Caco-2 (cell line): ENCODE results near the gene AKR1E2. TPM values are rescaled to one million over a fixed set of nuclear protein-coding genes. Genes with fewer than 3 reads are reported as not detected.

Experiments
- BruUV-seq: library from RNA; stranded (reverse); fragments of 400-500 nt; replicated peaks from 2 replicates; lab custom pipeline; 2021; lab: Mats Ljungman, UMichigan
- CTCF ChIA-PET: fragments of 300-600 bp; sonication (Branson Sonifier 250); formaldehyde crosslinking; loops from one replicate; lab custom pipeline; 2022; ENCODE audit warnings: antibody characterized with exemption; lab: Charles Lee
- POLR2A ChIA-PET: fragments of 300-600 bp; sonication (Branson Sonifier 250); formaldehyde crosslinking; loops from one replicate; lab custom pipeline; 2022; ENCODE audit warnings: antibody characterized with exemption; lab: Charles Lee
- DNase-seq, 2 experiments: peaks; one replicate each; pipeline versions ENCODE4 v3.0.0 to v3.0.0-alpha.2; 2020 to 2022
- H3K27me3 ChIP-seq: replicated peaks from 2 replicates; pipeline ENCODE4 v1.6.0; 2011; ENCODE audit warnings: low read length; ENCODE audit not compliant: control insufficient read depth, insufficient read depth
- H3K36me3 ChIP-seq: 2 replicates; pipeline ENCODE4 v1.5.1; 2011; ENCODE audit warnings: low read length; ENCODE audit not compliant: control insufficient read depth, insufficient read depth
- H3K4me1 ChIP-seq: fragments of 250-450 bp; sonication (Bioruptor Pico); 2 replicates; pipeline ENCODE4 v1.5.1; 2020; ENCODE audit warnings: mild to moderate bottlenecking
- H3K4me3 ChIP-seq: 2 replicates; pipeline ENCODE4 v1.5.1; 2011; ENCODE audit warnings: low read depth, mild to moderate bottlenecking, control low read depth, low read length
- H3K9me3 ChIP-seq: fragments of 250-450 bp; sonication (Bioruptor Pico); 2 replicates; pipeline ENCODE4 v1.5.1; 2020; ENCODE audit warnings: mild to moderate bottlenecking, moderate library complexity
- H3K27ac Mint-ChIP-seq: one replicate; pipeline ENCODE4 v1.8.0; 2022; ENCODE audit warnings: mixed read lengths; ENCODE audit not compliant: unreplicated experiment
- H3K27me3 Mint-ChIP-seq: one replicate; pipeline ENCODE4 v1.8.0; 2022; ENCODE audit warnings: mixed read lengths; ENCODE audit not compliant: insufficient read depth, unreplicated experiment
- H3K36me3 Mint-ChIP-seq: one replicate; pipeline ENCODE4 v1.8.0; 2022; ENCODE audit warnings: mild to moderate bottlenecking, mixed read lengths; ENCODE audit not compliant: insufficient read depth, unreplicated experiment
- H3K4me1 Mint-ChIP-seq: one replicate; pipeline ENCODE4 v1.8.0; 2022; ENCODE audit warnings: low read depth, mixed read lengths; ENCODE audit not compliant: unreplicated experiment
- H3K4me3 Mint-ChIP-seq: one replicate; pipeline ENCODE4 v1.8.0; 2022; ENCODE audit warnings: mild to moderate bottlenecking, moderate library complexity, mixed read lengths; ENCODE audit not compliant: unreplicated experiment
- H3K9me3 Mint-ChIP-seq: one replicate; pipeline ENCODE4 v1.8.0; 2022; ENCODE audit warnings: mixed read lengths; ENCODE audit not compliant: unreplicated experiment
- CTCF ChIP-seq, 2 experiments: fragments of 200-600 bp in 1 of 2; IDR thresholded peaks; 1 replicate in 1 of 2; 2 replicates in 1 of 2; pipeline versions ENCODE4 v1.5.1 to v1.8.0; 2011 to 2022; ENCODE audit warnings: antibody characterized with exemption in 1 of 2, control low read depth in 1 of 2, inconsistent platforms in 1 of 2, low read depth in 1 of 2, low read length in 1 of 2, mild to moderate bottlenecking in 1 of 2, moderate library complexity in 1 of 2; ENCODE audit not compliant: insufficient read depth in 1 of 2, severe bottlenecking in 1 of 2, unreplicated experiment in 1 of 2
- intact Hi-C: fragments of 100-400 bp; cut with micrococcal nuclease; formaldehyde crosslinking; loops from one replicate; pipeline ENCODE4 v1.10.0; 2022; ENCODE audit not compliant: unreplicated experiment
- total RNA-seq: library from RNA; stranded (reverse); gene quantifications from 2 replicates; pipeline ENCODE4 v1.2.3, GENCODE V29; 2022

The AKR1E2 gene
- total RNA-seq, 1 experiment from 2014 or later, result 68.3 TPM

- Mint-ChIP-seq H3K27ac (no peak overlapping the region), H3K36me3 (no peaks in the 10 kb centered on the region), H3K4me1 (no peaks in the 10 kb centered on the region), H3K9me3 (no peaks in the 10 kb centered on the region), H3K27me3 (peaks cover 7% of the 10 kb centered on the region), H3K4me3 (no peak overlapping the region)
- BruUV-seq, result no TSS peak
- Histone ChIP-seq H3K9me3 (no peaks in the 10 kb centered on the region), H3K4me1 (peaks cover 5% of the 10 kb centered on the region; the same call in 1 of the 2 replicates), H3K27me3 (no peaks in the 10 kb centered on the region), H3K36me3 (no peaks in the 10 kb centered on the region), H3K4me3 (no peak overlapping the region)
- DNase-seq, result no peak
- ChIA-PET CTCF (no interaction called here), POLR2A (no interaction called here)
- no peak for TF ChIP-seq CTCF (IDR thresholded peaks at IDR 0.05; ENCODE audit: insufficient read depth in 1 of 2, low read depth in 1 of 2, low read length in 1 of 2, severe bottlenecking in 1 of 2, unreplicated experiment in 1 of 2)
- intact Hi-C loops, result no loop called here
These were observed 35.1 kb upstream of the AKR1E2 start for GRCh38 chr10:4790922-4791321.

- no peaks in the 10 kb centered on the region for H3K27me3 Mint-ChIP-seq
- no peak overlapping the region for H3K27ac Mint-ChIP-seq
- no peak for TF ChIP-seq CTCF (IDR thresholded peaks at IDR 0.05; ENCODE audit: insufficient read depth in 1 of 2, low read depth in 1 of 2, low read length in 1 of 2, severe bottlenecking in 1 of 2, unreplicated experiment in 1 of 2)
- Histone ChIP-seq H3K27me3 (no peaks in the 10 kb centered on the region), H3K36me3 (no peaks in the 10 kb centered on the region), H3K4me1 (peaks cover 5% of the 10 kb centered on the region; the same call in 1 of the 2 replicates), H3K9me3 (no peaks in the 10 kb centered on the region), H3K4me3 (no peak overlapping the region)
- no peaks in the 10 kb centered on the region for H3K36me3 Mint-ChIP-seq
- intact Hi-C loops, result no loop called here
- no TSS peak for BruUV-seq
- ChIA-PET CTCF (interaction anchor here (0.6 kb wide), 1 partner anchor 53 kb away, joined by 3 read pairs; no protein-coding TSS in a partner anchor), POLR2A (no interaction called here)
- H3K9me3 Mint-ChIP-seq, result no peaks in the 10 kb centered on the region
- DNase-seq, result no peak
- no peak overlapping the region for H3K4me3 Mint-ChIP-seq
- H3K4me1 Mint-ChIP-seq, result no peaks in the 10 kb centered on the region
These were observed 33.6 kb upstream of the AKR1E2 start for GRCh38 chr10:4792381-4792780.

- Mint-ChIP-seq H3K4me1 (no peaks in the 10 kb centered on the region), H3K4me3 (no peak overlapping the region), H3K9me3 (no peaks in the 10 kb centered on the region), H3K27me3 (peaks cover 9% of the 10 kb centered on the region), H3K36me3 (no peaks in the 10 kb centered on the region), H3K27ac (no peak overlapping the region)
- no peak for TF ChIP-seq CTCF (IDR thresholded peaks at IDR 0.05; ENCODE audit: insufficient read depth in 1 of 2, low read depth in 1 of 2, low read length in 1 of 2, severe bottlenecking in 1 of 2, unreplicated experiment in 1 of 2)
- DNase-seq, result no peak
- Histone ChIP-seq H3K4me3 (no peak overlapping the region), H3K36me3 (no peaks in the 10 kb centered on the region), H3K27me3 (no peaks in the 10 kb centered on the region), H3K4me1 (no peaks in the 10 kb centered on the region), H3K9me3 (no peaks in the 10 kb centered on the region)
- POLR2A ChIA-PET, result no interaction called here
- intact Hi-C loops, result no loop called here
- CTCF ChIA-PET, result no interaction called here
- no TSS peak for BruUV-seq
These were observed 24.6 kb upstream of the AKR1E2 start for GRCh38 chr10:4801405-4801804.
